Heart left ventricle (tissue), 13 donors: ENCODE data around the gene KIF1A.

Experiments
- POLR2A ChIP-seq, 2 donors: fragments of 450-650 bp; IDR thresholded peaks; one replicate each; pipeline ENCODE4 v1.6.1; 2017; ENCODE audit warnings: antibody characterized with exemption in 2 of 2, mild to moderate bottlenecking in 2 of 2, moderate library complexity in 2 of 2
- TF ChIP-seq, protein P1 (sequence below), 12 donors: fragments of 200-600 bp; sonication (generic) in 4 of 12; IDR thresholded peaks; one replicate each; pipeline versions ENCODE4 v1.5.0 to v1.8.0; 2018 to 2022; ENCODE audit warnings: antibody characterized with exemption in 12 of 12, mild to moderate bottlenecking in 5 of 12
- donor health status: ischemic (EF 13 %, LVEDD 7.1; RV severe dilation, severe dysfunction).
- donor health status: DM: no; HTN: yes; CAD: no.
- donor health status: DM: no; HTN: no; CAD: no.
- donor health status: ischemic (EF 25% LVEDD 6.9; RV normal size, moderate dysfunction).
- donor health status: ischemic (EF 25% LVEDD 5.7; RV mildly dilated, moderate dysfunction).
- donor health status: ischemic (EF 35%, LVEDD 5.7; RV mildly dilated, moderate dysfunction).
- donor health status: nonischemic (EF 11% LVEDD 7.7; RV severe dilation, severe dysfunction).
- donor health status: DM: yes; HTN: yes; CAD: no.
- donor health status: PGD.
- donor health status: ischemic (EF 29% LVEDD 5.4; RV normal size, mild dysfunction).
- donor health status: nonischemic (EF 23%, LVEDD 6.1; RV moderate dilation, normal function).

DNA sequence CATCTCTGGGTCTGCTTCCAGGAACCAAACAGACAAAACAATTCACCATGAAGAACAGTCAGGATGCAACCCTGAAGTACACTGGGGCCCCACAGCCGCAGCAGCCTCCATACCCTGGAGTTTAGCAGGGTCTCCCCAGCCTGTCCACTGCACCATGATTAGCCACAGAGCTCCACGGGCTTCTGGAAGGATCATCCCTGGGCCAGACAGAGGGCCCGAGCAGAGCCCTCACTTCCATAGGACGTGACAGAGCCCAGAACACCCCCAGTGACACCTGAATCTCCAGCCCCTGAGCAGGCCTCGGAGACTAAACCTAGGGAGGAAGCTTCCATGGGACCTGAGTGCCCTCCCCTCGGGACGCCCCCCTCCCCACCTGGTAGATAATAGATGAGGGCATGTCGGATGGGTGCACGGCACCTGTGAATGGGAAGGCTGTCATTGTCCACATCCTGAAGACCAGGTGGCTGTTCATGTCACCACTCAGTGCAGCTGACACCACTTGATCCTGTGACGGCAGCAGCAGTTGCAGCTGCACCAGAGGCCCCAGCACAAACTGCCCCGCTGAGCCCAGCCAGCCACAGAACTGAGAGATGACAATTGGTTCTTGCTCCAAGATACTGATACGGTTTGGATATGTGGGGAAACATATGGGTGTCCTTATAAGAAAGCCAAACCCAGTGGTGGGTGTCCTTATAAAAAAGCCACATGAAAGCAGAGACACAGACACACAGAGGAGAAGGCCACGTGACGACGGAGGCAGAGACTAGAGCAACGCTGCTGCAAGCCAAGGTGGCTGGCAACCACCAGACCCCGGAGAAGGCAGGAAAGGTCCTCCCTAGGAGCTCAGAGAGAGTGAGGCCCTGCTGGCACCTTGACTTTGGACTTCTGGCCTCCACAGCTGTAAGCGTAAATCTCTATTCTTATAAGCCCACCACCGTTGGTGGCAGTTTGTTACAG is 23.2 kb downstream of the KIF1A start:
- TF ChIP-seq, protein P1, sequence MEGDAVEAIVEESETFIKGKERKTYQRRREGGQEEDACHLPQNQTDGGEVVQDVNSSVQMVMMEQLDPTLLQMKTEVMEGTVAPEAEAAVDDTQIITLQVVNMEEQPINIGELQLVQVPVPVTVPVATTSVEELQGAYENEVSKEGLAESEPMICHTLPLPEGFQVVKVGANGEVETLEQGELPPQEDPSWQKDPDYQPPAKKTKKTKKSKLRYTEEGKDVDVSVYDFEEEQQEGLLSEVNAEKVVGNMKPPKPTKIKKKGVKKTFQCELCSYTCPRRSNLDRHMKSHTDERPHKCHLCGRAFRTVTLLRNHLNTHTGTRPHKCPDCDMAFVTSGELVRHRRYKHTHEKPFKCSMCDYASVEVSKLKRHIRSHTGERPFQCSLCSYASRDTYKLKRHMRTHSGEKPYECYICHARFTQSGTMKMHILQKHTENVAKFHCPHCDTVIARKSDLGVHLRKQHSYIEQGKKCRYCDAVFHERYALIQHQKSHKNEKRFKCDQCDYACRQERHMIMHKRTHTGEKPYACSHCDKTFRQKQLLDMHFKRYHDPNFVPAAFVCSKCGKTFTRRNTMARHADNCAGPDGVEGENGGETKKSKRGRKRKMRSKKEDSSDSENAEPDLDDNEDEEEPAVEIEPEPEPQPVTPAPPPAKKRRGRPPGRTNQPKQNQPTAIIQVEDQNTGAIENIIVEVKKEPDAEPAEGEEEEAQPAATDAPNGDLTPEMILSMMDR (IDR thresholded peaks at IDR 0.05): no peak
- TF ChIP-seq POLR2A (IDR thresholded peaks at IDR 0.05): no peak
